Thyroid gland (tissue), 4 donors: Measurements from ENCODE around the gene WWTR1.

Experiments used
- CTCF ChIP-seq, 6 experiments: fragments of 200-600 bp in 3 of 6; fragments of 450-650 bp in 3 of 6; sonication (generic) in 3 of 6; IDR thresholded peaks; one replicate each; pipeline ENCODE4 v1.5.1; 2016 to 2019; ENCODE audit warnings: antibody characterized with exemption in 6 of 6, mild to moderate bottlenecking in 2 of 6, inconsistent platforms in 1 of 6, moderate library complexity in 1 of 6
- POLR2A ChIP-seq, 2 donors: fragments of 450-650 bp; IDR thresholded peaks; one replicate each; pipeline ENCODE4 v1.6.1; 2017; ENCODE audit warnings: antibody characterized with exemption in 2 of 2, mild to moderate bottlenecking in 2 of 2, moderate library complexity in 1 of 2

DNA sequence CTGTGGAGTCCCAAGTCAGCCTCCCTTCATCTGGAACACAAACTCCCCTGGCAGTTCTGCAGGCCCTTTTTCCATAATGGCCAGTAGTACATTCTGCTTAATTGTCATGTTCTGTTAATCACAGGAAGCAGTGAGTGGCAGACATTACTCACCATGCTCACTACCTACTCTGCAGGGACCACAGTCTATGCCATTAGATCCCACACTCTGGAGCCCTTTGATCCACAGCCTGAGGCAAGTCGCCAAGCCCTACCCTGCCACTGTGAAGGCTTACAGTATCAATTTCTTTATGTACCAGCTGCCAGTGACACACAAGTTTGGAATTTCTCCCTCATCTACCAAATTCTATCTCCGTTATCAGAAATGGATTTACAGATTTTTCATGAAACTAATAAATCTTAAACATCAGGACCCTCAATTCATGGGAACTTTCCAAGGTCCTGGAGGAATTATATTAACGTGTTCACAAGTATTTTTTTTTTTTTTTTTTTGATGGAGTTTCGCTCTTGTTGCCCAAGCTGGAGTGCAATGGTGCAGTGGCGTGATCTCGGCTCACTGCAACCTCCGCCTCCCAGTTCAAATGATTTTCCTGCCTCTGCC lies 20.6 kb upstream of the WWTR1 start:
- TF ChIP-seq CTCF (IDR thresholded peaks at IDR 0.05) (no peak), POLR2A (IDR thresholded peaks at IDR 0.05) (no peak)
